Measurements from ENCODE around the gene UBE2D1. TPM values are rescaled to one million over a fixed set of nuclear protein-coding genes. Genes with fewer than 3 reads are reported as not detected.

Gene UBE2D1
- total RNA-seq, 1 donor from 2014 or later: 56.6 TPM

DNA sequence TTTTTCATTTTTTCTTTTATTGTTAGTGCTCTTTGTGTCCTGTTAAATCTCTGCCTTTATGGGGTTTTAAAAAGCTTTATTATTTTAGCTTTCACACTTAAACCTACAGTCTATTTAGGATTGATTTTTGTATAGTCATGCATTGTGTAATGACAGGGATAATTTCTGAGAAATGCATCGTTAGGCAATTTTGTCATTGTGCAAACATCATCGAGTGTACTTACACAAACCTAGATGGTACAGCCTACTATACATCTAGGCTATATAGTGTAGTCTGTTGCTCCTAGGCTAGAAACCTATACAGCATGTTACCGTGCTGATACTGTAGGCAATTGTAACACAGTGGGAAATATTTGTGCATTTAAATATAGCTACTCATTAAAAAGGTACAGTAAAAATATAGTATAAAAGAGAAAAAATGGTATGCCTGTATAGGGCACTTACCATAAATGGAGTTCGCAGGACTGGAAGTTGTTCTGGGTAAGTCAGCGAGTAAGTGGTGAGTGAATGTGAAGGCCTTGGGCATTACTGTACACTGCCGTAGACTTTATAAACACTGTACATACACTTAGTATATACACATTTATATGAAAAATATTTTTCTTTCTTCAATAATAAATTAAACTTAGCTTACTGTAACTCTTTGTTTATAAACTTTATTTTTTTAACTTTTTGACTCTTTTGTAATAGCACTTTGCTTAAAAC, 16.0 kb downstream of the UBE2D1 start:
- Mint-ChIP-seq H3K27ac (no peak overlapping the region), H3K9me3 (no peaks in the 10 kb centered on the region), H3K4me1 (peaks cover 13% of the 10 kb centered on the region), H3K27me3 (ENCODE audit: insufficient read depth, low read depth) (peaks cover 2% of the 10 kb centered on the region), H3K4me3 (no peak overlapping the region), H3K36me3 (peaks cover 8% of the 10 kb centered on the region)
- H3K9ac ChIP-seq: no peak overlapping the region
- no peak for TF ChIP-seq EZH2 (IDR thresholded peaks at IDR 0.05)
- no peak for TF ChIP-seq EZH2phosphoT487 (IDR thresholded peaks at IDR 0.05)
- TF ChIP-seq, protein P1, sequence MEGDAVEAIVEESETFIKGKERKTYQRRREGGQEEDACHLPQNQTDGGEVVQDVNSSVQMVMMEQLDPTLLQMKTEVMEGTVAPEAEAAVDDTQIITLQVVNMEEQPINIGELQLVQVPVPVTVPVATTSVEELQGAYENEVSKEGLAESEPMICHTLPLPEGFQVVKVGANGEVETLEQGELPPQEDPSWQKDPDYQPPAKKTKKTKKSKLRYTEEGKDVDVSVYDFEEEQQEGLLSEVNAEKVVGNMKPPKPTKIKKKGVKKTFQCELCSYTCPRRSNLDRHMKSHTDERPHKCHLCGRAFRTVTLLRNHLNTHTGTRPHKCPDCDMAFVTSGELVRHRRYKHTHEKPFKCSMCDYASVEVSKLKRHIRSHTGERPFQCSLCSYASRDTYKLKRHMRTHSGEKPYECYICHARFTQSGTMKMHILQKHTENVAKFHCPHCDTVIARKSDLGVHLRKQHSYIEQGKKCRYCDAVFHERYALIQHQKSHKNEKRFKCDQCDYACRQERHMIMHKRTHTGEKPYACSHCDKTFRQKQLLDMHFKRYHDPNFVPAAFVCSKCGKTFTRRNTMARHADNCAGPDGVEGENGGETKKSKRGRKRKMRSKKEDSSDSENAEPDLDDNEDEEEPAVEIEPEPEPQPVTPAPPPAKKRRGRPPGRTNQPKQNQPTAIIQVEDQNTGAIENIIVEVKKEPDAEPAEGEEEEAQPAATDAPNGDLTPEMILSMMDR (IDR thresholded peaks at IDR 0.05): no peak
- H2AFZ ChIP-seq (replicated peaks): no peak overlapping the region
- H3K4me3 ChIP-seq: no peak overlapping the region
- no peak for DNase-seq (ENCODE audit: low spot score)
- peaks cover 11% of the 10 kb centered on the region for H3F3A ChIP-seq (ENCODE audit: low read depth)
- peaks cover 86% of the 10 kb centered on the region for H3K79me2 ChIP-seq (ENCODE audit: low read depth)
- no peaks in the 10 kb centered on the region for H3K27me3 ChIP-seq
- no peak overlapping the region for H3K27ac ChIP-seq
- peaks cover 20% of the 10 kb centered on the region for H3K4me1 ChIP-seq
- no peak overlapping the region for H3K4me2 ChIP-seq
- peaks cover 6% of the 10 kb centered on the region for H4K20me1 ChIP-seq (ENCODE audit: low read depth)
- H3K36me3 ChIP-seq: no peaks in the 10 kb centered on the region
- H3K9me3 ChIP-seq (ENCODE audit: low read depth): no peaks in the 10 kb centered on the region

DNA sequence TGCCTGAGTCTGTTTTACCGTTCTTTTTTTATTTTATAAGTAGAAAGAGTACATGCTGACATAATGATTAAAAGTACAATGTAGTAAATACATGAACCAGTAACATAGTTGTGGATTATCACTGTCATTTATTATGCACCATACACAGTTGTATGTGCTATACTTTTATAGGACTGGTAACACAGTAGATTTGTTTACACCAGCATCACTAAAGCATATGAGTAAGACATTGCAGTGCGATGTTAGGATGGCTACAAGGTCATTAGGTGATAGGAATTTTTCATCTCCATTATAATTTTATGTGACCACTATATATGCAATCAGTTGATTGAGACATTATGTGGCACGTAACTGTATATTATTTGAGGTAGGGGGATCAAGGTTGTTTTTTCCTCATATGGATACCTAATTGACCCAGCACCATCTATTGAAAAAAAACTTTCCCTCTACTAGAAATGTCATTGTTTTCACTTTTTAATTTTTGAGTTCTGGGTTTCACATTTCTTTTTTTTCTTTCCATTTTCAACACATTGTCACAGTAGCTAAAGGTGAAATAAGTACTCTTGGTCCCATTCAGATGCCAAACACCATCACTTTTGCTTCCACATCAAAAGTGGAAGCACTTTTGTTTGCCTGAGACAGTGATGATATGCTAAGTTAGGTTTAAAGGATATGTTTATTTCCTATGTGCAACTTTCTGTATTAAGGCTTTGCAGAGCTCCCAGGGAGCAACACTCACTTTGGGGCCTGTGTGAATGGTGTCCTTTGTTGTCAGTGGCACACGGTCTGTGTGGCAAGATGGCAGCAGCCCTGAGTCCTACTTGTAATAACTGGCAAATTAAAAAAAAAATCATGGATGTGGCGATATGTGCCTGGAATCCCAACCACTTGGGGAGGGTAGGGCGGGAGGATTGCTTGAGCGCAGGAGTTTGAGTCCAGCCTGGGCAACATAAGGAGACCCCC, 17.1 kb downstream of the UBE2D1 start:
- no peaks in the 10 kb centered on the region for H3K36me3 ChIP-seq
- Mint-ChIP-seq H3K4me3 (no peak overlapping the region), H3K9me3 (no peaks in the 10 kb centered on the region), H3K36me3 (peaks cover 4% of the 10 kb centered on the region), H3K27me3 (ENCODE audit: insufficient read depth, low read depth) (peaks cover 2% of the 10 kb centered on the region), H3K4me1 (peaks cover 13% of the 10 kb centered on the region), H3K27ac (no peak overlapping the region)
- H3K4me3 ChIP-seq: no peak overlapping the region
- TF ChIP-seq, protein P1 (IDR thresholded peaks at IDR 0.05): no peak
- no peak for TF ChIP-seq EZH2phosphoT487 (IDR thresholded peaks at IDR 0.05)
- no peak for TF ChIP-seq EZH2 (IDR thresholded peaks at IDR 0.05)
- peaks cover 6% of the 10 kb centered on the region for H4K20me1 ChIP-seq (ENCODE audit: low read depth)
- no peak overlapping the region for H3K4me2 ChIP-seq
- no peak overlapping the region for H2AFZ ChIP-seq (replicated peaks)
- H3K27me3 ChIP-seq: no peaks in the 10 kb centered on the region
- H3K79me2 ChIP-seq (ENCODE audit: low read depth): peaks cover 95% of the 10 kb centered on the region
- H3K4me1 ChIP-seq: peaks cover 20% of the 10 kb centered on the region
- no peak for DNase-seq (ENCODE audit: low spot score)
- no peaks in the 10 kb centered on the region for H3K9me3 ChIP-seq (ENCODE audit: low read depth)
- peaks cover 11% of the 10 kb centered on the region for H3F3A ChIP-seq (ENCODE audit: low read depth)
- H3K27ac ChIP-seq: no peak overlapping the region
- no peak overlapping the region for H3K9ac ChIP-seq

DNA sequence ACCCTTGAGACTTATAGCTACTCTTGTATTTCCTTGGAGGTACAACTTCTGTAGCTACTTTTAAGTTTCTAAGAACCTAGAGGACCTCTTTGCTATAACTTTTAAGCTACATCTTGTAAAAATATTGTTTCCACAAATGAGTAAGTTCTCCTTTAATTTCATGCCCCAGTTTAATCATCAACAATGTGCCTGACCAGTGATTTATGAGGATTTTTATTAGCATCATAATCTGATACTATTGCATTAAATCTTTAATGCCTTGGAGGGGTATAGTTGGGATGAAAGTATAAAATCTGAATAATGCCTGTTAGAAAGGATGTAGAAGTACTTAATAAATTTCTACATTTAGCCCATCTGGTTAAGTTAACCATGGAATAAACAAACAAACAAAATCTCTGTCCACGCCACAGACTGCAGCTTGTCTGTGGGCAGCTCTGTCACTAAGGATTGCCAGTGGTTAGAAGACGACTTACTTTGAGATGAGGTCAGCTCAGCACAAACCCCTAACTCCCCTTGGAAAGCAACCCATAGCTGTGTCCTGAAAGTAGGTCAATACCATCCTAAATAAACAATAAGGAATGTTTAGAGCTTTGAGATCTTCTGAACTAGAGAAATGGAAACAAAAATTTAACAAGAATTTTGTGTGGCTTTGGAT, 18.3 kb downstream of the UBE2D1 start:
- Histone ChIP-seq H3K4me2 (no peak overlapping the region), H3K9ac (no peak overlapping the region), H3K36me3 (no peaks in the 10 kb centered on the region), H3K27ac (no peak overlapping the region), H2AFZ (replicated peaks) (no peak overlapping the region), H3K79me2 (ENCODE audit: low read depth) (peaks cover 95% of the 10 kb centered on the region), H3F3A (ENCODE audit: low read depth) (peaks cover 6% of the 10 kb centered on the region), H3K9me3 (ENCODE audit: low read depth) (no peaks in the 10 kb centered on the region), H3K27me3 (no peaks in the 10 kb centered on the region), H3K4me3 (no peak overlapping the region), H4K20me1 (ENCODE audit: low read depth) (peaks cover 8% of the 10 kb centered on the region), H3K4me1 (peaks cover 17% of the 10 kb centered on the region)
- H3K9me3 Mint-ChIP-seq: no peaks in the 10 kb centered on the region
- H3K4me3 Mint-ChIP-seq: no peak overlapping the region
- TF ChIP-seq EZH2phosphoT487 (IDR thresholded peaks at IDR 0.05): no peak
- no peak for TF ChIP-seq EZH2 (IDR thresholded peaks at IDR 0.05)
- TF ChIP-seq, protein P1 (IDR thresholded peaks at IDR 0.05): no peak
- no peak overlapping the region for H3K27ac Mint-ChIP-seq
- H3K36me3 Mint-ChIP-seq: no peaks in the 10 kb centered on the region
- H3K4me1 Mint-ChIP-seq: peaks cover 11% of the 10 kb centered on the region
- peaks cover 2% of the 10 kb centered on the region for H3K27me3 Mint-ChIP-seq (ENCODE audit: insufficient read depth, low read depth)
- no peak for DNase-seq (ENCODE audit: low spot score)

Measured in neural progenitor cell (in vitro differentiated cells).